HL-60/S4 treated with phorbol 12-myristate 13-acetate at 8.2 ng/mL for 4 days and 3 days (cell line): ENCODE data around the gene SDCBP2.

Source experiments
- in situ Hi-C: fragments of 300-500 bp; cut with MboI; formaldehyde crosslinking; loops from 2 replicates; pipeline ENCODE4 v1.15.0; 2022; ENCODE audit warnings: low sequenced_read_pairs

The SDCBP2 gene

GRCh38 chr20:1331801-1332453 lies 3.0 kb upstream of the SDCBP2 start:
- in situ Hi-C loops = no loop called here

GRCh38 chr20:1331101-1331500 lies 2.2 kb upstream of the SDCBP2 start:
- in situ Hi-C loops = no loop called here

GRCh38 chr20:1330075-1330830 lies 1.3 kb upstream of the SDCBP2 start:
- in situ Hi-C loops = no loop called here

DNA sequence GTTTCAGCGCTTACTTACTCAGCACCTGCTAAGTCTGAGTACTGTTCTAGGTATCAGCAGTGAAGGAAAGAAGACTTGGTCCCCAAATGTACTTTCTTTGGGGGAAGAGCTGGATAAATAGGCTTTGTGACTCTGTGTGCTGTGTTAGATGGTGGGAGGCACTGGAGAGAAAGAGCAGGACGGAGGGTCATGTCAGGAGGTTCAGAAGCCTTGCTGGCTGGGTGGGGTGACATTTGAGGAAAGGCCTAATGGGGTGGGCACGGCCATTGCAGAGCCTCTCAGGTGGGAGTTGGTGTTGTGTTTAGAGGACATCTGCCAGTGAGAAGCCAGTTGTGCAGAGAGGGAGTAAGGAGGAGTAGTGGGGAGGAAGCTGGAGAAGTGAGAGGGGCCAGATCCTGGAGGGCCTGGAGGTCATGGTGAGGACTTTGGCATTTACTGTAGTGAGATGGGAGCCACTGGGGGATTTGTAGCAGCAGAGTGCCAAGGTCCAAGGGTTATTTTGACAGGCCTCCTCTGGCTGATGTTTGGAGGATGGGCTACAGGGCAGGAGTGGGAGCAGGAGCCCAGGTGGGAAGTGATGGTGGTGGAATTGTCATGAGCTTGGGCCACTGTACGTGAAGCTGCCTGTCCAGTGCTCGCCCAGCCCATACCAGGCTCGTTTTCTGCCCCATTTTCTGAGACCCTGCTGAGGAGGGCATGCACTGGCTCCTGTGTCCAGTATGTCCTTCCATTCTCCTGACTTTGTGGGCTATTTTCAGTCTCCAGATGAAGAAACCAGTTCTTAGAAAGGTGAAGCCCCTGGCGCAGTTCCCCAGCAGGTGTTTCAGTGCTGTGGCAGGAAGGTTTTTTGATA lies 886 bp downstream of the SDCBP2 start:
- in situ Hi-C loops = no loop called here

DNA sequence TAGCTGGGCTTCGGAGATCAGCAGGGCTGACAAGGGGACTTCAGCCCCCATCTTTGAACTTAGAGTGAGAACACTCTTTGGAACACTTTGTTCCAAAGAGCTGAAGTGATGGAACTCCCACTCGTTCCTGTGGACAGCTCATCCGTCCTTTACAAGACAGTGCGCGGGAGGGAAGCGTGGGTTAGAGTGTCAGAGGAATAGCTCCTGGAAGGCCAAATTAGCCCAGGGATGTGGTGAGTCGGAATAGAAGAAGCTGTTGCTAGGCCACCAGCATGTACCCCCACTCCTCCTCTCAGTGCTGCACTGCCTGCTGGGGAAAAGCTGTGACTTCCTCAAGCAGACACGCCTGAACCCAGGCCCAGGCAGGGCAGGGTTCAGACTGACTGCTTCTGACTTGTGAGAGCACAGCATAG lies 1.7 kb downstream of the SDCBP2 start:
- in situ Hi-C loops = no loop called here

GRCh38 chr20:1326031-1326930 lies 2.7 kb downstream of the SDCBP2 start:
- in situ Hi-C loops = no loop called here

DNA sequence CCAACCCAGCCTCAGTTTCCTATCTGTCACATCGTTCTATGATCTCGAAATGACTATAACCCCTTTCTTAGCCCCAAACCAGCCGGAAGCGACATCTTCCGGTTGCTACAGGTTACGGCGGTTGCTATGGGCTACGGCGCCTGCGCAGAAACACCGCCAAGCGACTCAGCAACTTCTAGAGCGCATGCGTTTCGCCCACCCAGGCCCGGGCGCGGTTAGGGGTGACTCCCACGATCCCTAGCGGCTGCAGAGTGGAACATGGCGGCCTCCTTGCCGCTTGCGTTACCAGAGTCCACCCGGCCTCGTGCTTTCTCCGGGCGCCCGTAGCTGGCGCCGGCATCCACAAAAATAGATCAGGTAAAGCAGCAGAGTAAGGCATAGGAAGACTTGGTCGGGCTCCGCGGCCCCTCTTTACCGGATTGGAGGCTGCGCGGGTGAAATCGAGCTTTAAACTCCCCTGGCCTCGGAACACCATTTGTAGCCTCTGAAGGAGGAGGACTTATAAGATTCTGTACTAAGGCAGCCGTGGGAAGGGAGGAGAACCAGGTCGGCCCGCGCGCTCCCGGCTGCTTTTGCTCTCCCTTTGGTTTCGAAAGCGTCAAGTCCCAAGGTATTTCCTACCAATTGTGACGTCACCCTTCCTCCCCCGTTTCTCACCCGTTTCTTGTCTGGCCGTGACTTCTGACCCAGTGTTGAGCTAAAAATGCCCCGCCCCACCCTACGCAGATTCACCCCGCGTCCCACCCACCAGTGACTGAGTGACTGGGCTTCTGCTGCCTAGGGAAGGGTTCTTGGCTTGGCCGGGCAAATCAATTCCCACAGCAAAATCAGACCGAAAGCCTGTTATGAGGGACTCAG lies 3.5 kb downstream of the SDCBP2 start:
- in situ Hi-C loops = no loop called here

- in situ Hi-C loops = no loop called here
Observed at GRCh38 chr20:1324598-1325172, 4.3 kb downstream of the SDCBP2 start.

GRCh38 chr20:1323830-1324597 lies 4.9 kb downstream of the SDCBP2 start:
- in situ Hi-C loops = no loop called here

- in situ Hi-C loops = no loop called here
Observed at GRCh38 chr20:1323256-1323655, 5.7 kb downstream of the SDCBP2 start.

GRCh38 chr20:1322511-1323245 lies 6.3 kb downstream of the SDCBP2 start:
- in situ Hi-C loops = no loop called here

DNA sequence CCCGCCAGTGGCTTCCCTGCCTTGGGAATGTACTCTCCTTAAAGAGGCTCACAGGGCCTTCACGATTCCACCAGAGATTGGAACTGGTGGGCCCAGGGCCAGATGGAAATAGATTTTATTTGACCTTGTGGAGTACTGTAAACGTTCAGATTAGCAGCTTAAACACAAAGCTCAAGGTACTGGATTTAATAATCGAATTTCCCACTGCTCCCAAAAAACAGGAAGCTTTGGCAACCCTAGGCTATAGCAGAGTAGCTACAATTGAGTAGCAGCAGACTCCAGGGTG lies 7.3 kb downstream of the SDCBP2 start:
- in situ Hi-C loops = no loop called here

DNA sequence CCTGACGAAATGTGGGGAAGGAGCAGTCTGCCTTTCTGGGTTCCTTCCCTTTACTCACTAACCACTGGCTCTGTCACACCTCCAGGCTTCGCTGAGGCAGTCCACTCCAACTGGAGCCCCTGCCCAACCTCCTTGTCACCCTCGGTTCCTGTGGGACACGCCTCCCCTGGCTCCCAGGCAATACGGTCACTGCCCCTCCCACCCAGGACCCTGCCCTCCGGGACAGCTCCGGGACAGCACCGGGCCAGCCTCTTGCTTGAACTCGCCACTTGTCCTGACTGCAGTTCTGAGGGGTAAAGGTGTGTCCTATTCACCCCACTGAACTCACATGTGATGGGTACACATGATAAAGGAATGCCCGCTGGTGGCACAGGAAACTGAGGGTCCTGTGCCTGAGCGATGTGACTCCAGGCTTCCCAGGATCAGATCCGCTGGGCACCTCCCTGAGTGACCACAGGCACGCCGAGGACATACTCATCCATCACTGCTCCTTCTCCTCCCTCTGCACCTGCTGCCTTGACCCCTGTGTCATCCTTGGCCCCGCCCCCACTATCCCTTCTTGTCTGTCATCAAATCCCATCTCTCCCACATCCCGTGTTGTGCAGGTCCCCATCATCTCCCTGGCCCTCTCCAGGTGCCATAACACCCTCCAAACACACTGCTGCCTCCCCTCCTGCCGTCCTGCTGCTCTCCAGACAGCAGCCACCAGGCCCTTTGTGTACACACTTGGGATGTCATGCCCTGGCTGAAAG lies 7.9 kb downstream of the SDCBP2 start:
- in situ Hi-C loops = no loop called here

DNA sequence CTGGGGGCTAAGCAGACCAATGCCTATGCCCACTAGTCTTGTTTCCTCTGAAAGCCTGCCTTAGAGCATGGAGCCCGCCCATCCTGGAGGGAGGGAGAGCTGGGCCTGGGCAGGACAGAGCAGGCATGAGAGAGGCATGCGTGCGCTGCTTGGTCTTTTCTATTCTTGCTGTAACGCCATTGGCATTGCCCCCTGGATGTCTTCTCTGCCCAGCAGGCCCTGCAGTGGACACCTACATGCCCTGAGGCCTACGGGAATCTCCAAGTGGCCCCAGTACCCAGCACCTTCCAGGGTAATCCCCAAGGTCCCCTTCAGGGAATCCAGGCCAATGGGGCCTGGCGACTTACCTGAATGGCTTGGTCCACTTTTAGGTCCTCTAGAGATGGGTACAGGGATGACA lies 8.9 kb downstream of the SDCBP2 start:
- in situ Hi-C loops = no loop called here

GRCh38 chr20:1319462-1319861 lies 9.5 kb downstream of the SDCBP2 start:
- in situ Hi-C loops = loop anchor here (10.0 kb wide), 1 partner anchor 115 kb away; no protein-coding TSS in a partner anchor

DNA sequence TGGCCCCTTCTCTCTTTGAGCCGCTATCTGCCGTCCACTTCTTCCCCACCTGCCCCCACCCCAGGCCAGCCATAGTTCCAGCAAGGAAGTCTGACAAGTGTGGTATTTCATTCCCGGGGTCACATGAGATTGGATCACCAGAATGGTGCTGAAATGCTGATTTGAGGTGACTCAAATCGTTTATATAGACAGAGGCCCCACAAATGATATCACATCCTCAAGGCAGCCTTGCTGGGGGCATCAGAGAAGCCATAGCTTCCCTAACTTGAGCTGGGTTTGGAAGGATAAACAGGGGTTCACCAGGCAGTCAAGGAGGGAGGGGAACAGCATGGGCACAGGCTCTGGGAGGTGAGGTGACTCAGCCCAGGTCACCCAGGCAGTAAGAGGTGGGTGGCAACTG lies 9.9 kb downstream of the SDCBP2 start:
- in situ Hi-C loops = loop anchor here (10.0 kb wide), 1 partner anchor 116 kb away; no protein-coding TSS in a partner anchor

DNA sequence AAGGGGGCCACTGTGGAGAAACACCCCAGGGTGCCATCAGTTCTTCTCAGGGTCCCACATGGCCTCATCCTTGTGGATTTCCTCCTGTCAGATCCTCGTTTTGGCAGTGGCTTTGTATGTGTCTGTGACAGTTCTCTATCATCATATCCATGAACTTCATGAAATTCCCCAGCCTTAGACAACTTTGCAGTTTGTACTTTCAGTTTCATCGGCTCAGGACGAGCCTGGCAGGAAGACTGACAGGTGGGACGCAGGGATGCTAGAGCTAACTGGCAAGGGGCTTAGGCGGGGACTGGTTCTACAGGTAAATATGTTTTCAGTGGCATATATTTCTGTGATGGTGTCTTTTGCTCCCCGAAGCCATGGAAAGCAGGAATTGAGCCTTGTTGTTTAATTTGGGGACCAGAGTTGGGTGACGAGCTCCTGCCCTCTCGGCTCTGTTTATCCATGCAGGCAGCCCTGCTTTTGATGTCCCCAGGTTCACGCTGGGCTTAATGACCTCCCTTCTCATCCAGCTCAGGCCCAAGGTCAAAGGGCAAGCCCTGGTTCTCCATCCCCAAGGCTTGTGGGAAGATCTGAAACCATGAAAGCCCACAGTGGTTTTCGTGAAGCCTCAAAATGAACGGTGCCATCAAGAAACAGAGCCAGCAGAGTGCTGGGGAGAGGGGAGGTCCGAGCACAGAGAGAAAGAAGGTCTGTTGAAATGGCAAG lies 11.2 kb downstream of the SDCBP2 start:
- in situ Hi-C loops = loop anchor here (10.0 kb wide), 1 partner anchor 117 kb away; no protein-coding TSS in a partner anchor
